DMS79 treated with DMSO at 0.1 percent for 48 hours (cell line): ENCODE results near the gene CLMN.

ENCODE experiments used
- DNase-seq: peaks from one replicate; lab custom pipeline; 2025; lab: John Stamatoyannopoulos, UW

The CLMN gene

DNA sequence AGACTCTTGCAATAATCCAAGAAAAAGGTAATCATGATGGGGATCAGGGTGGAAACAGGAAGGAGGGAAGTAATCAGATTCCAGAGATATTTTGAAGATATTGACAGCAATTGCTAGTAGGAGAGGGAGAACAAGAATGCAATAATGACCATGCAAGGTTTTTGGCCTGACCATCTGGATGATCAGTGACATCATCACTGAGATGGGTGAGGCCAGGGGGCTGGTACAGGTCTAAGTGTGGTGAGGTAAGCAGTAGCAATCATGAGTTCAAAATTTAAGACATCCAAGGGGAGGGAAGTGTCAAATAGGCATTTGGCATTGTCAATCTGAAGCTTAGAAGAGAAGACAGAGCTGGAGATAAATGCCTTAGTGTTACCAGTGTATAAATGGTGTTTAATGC lies 24.8 kb upstream of the CLMN start:
- DNase-seq, result no peak

DNA sequence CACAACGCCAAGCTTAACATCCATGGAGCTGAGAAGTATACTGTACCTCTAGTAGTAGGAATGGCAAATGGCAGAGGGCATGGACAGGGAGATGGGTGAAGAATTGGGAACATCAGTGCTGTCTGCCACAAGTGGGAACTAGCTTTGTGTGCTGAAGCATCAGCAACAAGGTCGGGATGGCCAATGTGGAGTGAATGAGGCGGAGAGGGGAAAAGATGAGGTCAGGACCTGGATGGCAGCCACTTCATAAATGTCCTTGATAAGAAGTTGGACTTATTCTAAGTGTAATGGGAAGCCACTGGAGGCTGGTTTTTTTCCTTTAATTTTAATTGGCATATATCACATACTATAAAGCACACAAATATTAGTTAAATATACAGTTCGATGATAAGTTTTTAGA lies 21.9 kb upstream of the CLMN start:
- no peak for DNase-seq

DNA sequence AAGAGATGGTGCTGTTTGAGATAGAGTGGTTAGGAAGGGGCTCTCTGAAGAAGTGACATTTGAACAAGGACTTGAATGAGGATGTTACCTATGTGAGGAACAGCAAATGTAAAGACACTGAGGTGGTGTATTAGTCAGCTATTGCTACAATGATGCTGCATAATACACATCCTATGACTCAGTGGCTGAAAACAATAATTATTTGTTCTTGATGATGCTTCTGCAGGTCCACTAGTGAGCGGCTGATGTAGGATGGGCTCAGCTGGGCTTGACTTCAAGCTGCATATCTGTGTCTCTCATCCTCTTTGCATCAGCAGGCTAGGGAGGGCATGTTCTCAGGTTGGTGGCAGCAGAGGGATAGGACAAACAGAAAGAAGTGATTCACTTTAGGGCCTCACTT lies 21.4 kb upstream of the CLMN start:
- DNase-seq, result no peak

DNA sequence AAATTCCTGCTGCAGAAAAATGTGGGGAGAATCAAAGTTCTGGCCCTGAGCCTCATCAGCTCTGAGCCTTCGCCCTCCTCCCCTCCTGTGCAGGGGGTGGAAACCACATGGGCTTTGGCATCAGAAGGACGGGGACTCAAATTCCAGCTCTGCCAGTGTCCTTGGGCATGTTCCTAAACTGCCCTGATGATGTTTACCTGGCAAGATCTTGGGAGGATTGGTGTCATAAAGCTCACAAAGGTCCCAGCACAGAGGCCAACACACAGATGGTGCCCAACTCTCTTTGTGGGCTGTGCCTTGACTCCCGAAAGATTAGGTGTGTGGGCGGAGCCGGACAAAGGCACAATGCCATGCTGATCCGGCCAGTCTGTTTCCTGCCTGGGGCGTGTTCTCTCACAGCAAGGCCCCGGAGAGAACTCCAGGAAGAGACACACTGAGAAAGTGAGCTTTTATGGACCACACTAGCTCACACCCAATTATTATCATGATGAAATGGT lies 20.5 kb upstream of the CLMN start:
- DNase-seq, result no peak

DNA sequence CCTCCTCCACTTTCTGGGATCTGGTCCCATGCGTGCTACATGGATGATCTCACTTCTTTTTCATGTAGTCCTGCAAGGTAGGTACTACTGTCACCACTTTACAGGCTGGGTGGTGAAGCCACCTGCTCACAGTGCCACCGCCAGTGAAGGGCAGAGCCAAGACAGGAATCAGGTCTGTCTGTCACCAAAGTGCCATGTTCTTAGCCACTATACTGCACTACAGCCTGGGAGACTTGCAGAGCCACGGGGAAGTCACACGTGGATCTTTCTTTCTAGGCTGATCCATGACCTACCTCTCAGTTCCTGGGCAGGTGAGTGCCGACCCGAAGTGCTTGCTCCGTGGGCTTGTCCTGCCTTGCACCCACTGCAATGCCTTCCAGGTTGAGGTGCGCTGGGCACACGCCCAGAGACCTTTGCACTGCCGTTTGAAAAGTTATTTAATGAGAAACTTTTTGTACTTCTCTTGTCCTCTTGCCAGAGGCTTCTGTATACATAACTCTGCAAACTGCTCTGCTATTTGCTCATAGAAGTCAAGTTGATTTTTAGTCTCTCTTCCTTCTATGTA lies 19.7 kb upstream of the CLMN start:
- no peak for DNase-seq

DNA sequence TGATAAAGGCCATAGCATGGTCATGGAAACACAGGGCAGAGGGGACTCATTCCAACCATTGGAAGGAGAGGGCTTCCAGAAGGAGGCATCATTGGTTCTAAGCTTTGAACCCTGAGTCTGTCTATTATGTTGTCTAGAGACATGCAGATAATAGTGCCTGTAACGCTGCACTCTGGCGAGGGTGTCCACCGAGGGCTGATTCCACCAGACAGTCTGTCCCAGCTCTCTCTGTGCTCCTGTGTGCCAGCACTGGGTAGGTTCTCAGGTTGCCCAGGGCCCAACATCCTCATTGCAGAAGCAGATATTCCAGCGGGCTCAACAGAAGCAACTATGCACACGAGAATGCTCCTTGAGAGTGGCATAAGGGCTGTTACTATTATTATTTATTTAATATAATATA lies 18.7 kb upstream of the CLMN start:
- DNase-seq, result no peak

DNA sequence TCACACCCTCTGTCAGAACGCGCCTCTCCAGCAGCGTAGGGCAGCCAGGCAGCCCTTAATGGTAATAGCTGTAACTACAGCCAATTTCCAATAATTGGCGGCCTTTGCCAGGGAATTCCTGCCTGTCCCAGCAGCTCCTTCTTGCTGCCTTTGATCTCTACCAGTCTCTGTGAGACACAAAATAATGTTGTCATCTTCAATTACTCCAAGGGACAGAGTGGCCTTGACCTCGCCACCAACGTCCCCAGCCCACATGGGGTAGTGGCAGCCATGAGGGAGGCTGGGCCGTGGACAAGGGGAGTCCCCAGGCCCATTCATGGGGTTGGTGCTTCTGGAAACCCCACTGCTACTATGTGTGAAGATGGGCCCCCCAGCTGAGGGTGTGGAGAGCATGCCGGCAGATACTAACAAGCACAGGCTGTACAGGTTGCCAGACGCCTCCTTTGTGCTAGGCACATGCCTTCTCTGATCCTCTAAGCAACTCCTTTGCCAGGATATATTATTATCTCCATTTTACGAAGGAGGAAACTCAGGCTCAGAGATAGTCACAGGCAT lies 17.4 kb upstream of the CLMN start:
- DNase-seq, result no peak

DNA sequence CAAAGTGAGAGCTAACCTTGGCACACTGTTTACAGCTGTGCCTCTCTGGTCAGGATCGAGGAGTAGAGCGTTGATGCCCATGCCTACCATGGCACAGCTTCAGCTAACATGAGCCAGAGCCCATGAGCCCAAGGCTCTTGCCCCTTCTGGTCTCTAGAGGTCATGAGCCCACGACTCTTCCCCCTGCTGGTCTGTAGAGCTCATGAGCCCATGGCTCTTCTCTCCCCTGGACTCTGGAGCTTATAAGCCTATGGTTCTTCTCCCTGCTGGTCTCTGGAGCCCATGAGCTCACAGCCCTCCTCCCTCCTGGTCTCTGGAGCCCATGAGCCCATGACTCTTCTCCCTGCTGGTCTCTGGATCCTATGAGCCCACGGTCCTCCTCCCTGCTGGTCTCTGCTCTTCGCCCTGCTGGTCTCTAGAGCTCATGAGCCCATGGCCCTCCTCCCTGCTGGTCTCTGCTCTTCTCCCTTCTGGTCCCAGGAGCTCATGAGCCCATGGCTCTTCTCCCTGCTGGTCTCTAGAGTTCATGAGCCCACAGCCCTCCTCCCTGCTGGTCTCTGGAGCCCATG lies 16.6 kb upstream of the CLMN start:
- DNase-seq, result no peak

DNA sequence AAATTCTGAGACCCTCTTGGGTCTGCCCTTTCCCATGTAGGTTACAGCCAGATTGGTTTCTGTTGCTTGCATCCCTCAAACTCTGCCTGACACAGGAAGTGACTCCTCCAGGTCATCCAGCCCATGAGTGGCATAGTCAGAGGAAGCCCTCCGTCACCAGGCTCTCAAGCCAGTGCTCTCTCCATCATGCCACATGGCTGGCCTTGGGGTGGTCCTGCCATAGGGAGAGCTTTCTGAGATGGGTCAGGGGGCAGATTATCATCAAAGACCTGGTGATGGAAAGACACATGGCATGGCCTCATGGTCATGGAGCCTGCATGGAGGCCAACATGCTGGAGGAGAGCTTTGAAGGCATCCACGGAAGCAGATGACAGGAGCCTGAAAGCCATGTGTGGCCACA lies 15.4 kb upstream of the CLMN start:
- no peak for DNase-seq

DNA sequence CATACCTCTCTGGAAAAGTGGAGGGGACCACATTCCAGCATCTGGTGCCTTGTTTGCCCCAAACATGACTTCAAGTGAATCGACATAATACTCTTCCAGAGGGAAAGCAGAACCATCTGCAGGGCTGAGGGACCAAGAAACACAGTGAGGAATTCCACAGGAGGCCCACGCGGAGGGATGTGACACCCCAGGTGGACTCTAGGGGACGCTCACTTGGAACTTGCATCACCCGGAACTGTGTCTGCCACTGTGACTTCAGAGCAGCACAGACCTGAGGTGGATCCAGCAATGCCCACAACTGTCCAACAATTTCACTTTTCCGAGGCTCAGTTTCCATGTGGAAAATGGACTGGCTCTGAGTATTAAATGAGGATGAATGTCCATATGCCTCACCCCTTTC lies 14.3 kb upstream of the CLMN start:
- DNase-seq, result no peak

DNA sequence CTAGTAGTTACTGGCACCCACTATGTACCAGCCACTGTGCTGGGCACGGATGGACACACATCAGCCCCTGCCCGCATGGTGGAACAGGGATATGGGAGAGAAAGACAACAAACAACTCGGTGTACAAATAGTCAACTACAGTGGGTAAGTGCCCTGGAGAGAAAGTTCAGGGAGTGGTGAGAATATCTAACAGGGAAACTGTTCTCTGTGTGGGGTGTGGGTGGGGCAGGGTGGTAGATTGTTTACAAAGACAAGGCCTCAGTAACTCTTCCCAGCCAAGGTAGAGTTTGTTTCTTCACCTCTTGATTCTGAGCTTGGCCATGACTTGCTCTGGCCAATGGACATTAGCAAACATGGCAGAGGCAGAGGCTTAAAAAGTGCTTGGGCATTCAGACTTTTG lies 12.9 kb upstream of the CLMN start:
- no peak for DNase-seq

DNA sequence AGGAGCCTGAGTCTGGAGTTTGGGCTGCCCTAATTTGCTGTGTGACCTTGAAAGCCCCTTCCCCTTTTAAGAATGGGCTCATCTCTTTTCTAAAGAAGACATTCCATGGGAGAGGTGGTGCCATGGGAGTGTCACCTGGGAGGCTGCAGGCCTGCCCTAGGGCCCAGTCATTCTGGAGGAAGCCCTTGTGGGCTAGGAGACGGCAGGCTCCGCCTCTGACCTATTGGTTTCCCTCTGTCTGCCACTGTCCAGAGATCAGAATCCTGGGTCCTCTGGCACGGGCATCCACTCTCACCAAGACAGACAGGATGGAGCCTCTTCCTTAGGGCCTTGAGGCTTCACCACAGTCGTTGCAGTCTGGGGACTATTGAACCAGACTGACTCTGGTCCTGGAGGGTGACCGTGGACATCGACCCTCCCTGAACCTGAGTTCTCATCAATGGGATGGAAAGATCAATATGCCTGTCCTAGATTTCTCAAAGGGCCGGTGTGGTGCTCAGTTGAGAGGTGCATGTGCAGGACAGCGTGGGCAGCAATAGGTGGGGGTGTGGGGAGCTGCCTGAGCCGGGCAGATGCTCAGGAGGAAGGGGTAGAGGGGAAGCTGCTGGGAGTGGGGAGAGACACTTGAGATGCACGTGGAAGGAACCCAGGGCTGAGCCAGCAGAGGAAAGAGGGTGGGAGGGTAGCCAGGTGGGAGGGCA lies 12.2 kb upstream of the CLMN start:
- no peak for DNase-seq

DNA sequence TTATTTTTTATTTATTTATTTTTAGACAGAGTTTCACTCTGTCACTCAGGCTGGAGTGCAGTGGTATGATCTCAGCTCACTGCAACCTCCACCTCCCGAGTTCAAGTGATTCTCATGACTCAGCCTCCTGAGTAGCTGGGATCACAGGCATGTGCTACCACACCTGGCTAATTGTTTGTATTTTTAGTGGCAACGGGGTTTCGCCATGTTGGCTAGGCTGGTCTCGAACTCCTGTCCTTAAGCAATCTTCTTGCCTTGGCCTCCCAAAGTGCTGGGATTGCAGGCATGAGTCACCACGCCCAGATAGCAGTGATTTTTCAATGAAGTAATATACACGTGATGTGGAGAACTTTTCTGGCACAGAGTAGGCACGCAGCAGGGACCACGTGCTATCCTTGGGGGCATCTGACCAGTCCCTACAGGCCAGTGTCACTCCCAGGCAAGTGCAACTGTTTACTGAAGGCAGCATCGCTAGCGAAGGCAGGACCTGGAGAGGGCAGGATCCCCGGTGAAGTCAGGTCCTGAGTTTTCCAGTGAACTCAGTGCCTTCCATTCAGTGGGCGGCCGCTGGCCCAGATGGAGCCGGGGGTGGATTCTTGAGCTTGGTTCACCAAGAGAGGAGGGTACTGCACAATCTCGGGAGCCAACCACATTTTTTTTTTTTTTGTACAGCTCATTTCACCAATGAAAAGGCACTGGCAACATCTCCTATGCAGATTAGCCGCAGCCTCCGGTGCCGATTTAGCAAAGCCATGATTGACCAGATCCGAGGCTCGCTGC lies 11.1 kb upstream of the CLMN start:
- no peak for DNase-seq

DNA sequence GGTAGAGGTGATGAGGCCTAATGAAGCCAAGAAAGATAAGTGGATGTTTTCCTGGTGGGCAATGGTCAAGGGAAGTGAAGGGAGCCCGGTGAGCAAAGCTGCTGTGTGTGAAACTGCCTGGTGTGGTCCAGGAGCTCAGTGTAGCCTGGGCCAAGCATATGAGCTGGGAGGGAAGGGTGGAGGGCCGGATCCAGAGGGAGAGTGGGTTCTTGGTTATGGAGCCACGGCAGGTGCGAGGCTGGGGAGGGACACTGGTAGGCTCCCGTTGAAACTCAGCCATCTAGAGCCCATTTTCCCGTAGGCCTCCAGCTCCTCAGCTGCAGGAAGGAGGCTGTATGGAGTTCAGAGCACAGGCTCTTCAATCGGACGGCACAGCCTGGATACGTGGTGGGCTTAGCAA lies 10.2 kb upstream of the CLMN start:
- DNase-seq, result no peak

DNA sequence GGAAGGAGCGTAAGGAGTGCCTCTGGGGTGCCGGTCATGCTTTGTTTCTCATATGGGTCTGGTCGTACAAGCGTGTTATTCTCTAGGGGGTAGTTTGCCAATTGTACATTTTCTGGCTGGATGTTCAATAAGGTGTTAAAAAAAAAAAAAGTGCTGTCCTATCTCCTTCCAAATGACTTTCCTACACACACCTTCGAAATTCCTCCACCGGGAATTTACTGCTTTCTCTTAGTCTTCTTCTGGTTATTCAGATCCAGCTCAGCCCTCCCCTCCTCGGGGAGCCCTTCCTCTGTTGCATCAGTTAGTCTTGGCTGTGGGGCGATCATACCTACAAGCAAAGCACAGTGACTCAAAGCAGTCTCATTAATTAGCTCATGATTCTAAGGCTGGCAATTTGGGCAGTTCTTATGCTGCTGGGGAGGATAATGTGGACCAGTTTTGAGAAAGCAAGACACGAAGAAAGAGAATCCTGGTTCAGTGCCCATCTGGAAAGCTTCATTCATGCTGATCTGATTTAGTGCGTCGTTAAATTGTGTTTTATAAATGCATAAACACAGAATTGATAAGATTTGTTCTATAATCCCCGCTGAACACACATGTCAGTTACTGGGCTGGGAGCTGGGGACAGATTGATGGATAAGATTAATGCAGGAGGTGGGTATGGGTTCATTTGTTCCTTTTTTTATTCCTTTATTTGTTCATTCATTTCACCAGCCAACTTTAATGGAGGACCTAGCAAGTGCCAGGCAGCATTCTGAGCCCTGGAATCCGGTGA lies 9.2 kb upstream of the CLMN start:
- no peak for DNase-seq

DNA sequence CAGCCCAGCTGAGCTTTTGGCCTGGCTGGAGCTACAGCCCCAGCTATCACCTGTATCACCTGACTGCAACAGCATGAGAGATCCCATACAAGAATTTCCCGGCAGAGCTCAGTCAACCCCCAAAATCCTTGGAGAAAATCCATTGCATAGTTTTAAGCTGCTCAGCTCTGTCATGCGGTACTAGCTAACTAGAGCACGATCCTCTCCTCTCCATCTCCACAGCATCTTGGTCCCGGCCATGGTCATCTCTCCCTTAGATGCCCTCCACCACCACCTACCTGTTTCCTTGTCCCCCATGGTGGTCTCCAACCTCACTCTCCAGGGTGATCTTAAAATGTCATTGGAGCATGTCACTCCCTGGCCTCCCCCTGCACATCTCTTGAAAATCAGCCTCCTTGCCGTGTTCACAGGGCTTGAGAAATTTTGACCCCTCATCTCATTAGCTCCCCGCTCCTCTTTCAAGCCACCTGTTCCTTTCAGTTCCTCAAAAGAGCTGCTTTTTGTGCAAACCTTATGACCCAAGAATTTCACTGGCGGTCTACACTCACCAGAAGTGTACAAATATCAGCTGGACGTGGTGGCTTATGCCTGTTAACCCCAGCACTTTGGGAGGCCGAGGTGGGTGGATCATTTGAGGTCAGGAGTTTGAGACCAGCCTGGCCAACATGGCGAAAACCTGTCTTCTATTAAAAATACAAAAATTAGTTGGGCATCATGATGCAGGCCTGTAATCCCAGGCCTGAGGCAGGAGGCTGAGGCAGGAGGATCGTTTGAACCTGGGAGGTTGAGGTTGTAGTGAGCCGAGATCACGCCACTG lies 8.1 kb upstream of the CLMN start:
- DNase-seq, result no peak

DNA sequence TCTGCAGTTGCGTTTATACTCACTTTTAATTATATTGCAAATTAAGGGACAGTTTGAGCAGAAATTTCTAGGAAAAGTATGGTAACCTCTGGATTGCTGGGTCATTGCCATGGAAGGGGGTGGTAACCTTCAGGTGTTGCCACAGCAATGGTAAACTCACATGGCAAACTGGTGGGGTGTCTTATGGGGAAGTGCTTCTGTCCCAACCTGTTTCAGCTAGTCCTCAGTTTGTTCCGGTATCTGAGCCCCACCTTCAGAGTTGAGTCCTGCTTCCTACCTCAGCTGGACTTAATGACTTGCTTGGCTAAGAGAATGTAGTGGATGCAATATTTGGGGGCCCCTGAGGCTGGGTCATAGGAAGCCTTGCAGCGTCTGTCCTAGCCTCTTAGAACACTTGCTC lies 7.3 kb upstream of the CLMN start:
- no peak for DNase-seq

DNA sequence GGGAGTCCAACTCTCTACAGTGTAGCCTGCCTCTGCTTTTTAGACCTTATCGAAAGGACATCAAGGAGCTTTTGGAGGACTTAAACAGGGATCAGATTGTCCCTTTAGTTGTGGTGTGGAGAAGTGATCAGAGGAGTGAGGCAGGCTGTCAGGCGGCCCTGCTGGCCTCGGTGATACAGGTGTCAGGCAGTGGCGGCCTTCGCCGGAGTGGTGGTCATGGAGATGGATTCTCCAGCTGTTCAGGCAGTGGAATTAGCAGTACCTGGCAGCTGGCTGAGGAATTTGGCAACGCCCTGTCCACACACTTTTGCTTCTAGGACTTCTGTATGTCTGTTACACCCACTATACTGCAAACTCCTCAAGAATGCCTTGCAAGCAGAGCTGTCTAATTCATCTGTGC lies 4.2 kb upstream of the CLMN start:
- no peak for DNase-seq

DNA sequence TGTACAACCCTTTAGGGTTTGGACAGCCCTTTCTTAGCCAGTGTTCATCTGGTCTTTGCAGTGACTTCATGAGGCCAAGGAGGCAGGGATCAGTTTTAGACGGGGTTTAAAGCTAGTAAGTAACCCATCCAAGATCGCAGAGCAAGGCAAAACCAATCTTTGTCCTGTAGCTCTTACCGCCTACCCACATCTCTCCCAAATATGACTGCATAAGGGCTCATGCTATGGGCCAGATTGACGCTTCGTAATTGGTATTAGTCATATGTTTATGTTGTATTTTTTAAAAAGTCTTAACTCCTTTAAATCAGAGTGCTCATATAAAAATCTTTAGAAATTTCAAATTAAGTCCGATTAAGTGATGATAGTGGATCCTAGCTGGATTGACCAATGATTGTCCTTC lies 3.7 kb upstream of the CLMN start:
- DNase-seq, result no peak

DNA sequence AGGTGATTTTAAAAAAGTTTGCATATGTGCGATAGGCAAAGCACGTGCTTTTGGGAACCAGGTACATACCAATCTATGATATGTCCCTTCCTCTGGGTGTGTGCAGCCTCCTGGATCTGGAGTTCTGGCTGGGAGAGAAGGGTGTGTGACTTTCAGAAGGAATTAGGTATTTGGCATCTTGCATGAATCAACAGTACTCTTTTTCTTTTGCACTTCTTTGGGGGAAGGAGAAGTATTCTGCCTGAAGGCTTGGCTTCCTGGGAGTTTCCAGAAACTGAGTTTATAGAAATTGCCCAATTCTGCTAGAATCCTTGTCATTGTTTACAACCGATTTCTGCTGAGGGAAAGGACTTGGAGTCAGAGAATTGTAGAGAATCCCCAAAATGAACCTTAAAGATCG lies 2.9 kb upstream of the CLMN start:
- DNase-seq, result no peak
